ENCODE measurements around the gene TMEM164.

TMEM164 gene

GRCh38 chrX:110004731-110005369, 1.9 kb downstream of the TMEM164 start:
- H3K27ac ChIP-seq, result no peak overlapping the region
- no peak for DNase-seq (ENCODE audit: low spot score)
- TF ChIP-seq CTCF (IDR thresholded peaks at IDR 0.05), result no peak

GRCh38 chrX:110006161-110006560, 3.2 kb downstream of the TMEM164 start:
- Histone ChIP-seq H3K27ac (no peak overlapping the region), H3K4me3 (no peak overlapping the region)
- no peak for TF ChIP-seq CTCF (IDR thresholded peaks at IDR 0.05)
- no peak for DNase-seq (ENCODE audit: low spot score)

More at GRCh38 chrX:110004731-110005369, 1.9 kb downstream of the TMEM164 start:
- no peak overlapping the region for H3K4me3 ChIP-seq

- Histone ChIP-seq H3K27ac (no peak overlapping the region), H3K4me3 (no peak overlapping the region)
- no peak for DNase-seq (ENCODE audit: low spot score)
- TF ChIP-seq CTCF (IDR thresholded peaks at IDR 0.05), result no peak
Measured at GRCh38 chrX:110006821-110007375, 4.0 kb downstream of the TMEM164 start.

GRCh38 chrX:110008011-110008635, 5.2 kb downstream of the TMEM164 start:
- Histone ChIP-seq H3K4me3 (no peak overlapping the region), H3K27ac (no peak overlapping the region)
- TF ChIP-seq CTCF (IDR thresholded peaks at IDR 0.05), result no peak
- DNase-seq (ENCODE audit: low spot score), result no peak

GRCh38 chrX:110012818-110013485, 10.0 kb downstream of the TMEM164 start:
- no peak for TF ChIP-seq CTCF (IDR thresholded peaks at IDR 0.05)
- no peak overlapping the region for H3K4me3 ChIP-seq
- no peak overlapping the region for H3K27ac ChIP-seq
- DNase-seq (ENCODE audit: low spot score), result no peak

- no peak overlapping the region for H3K27ac ChIP-seq
Measured at GRCh38 chrX:110013968-110014367, 11.1 kb downstream of the TMEM164 start.

More at GRCh38 chrX:110013968-110014367, 11.1 kb downstream of the TMEM164 start:
- no peak for TF ChIP-seq CTCF (IDR thresholded peaks at IDR 0.05)
- DNase-seq (ENCODE audit: low spot score), result no peak
- no peak overlapping the region for H3K4me3 ChIP-seq

Data from coronary artery (tissue), 2 donors.